Epithelial cell of prostate (primary cell): ENCODE data around the gene SIRPB2.
"Not testable (repeated sequence)": the region's sequence is repeated elsewhere in the genome, so short reads cannot be mapped to it uniquely, and the experiment has no call there.

Source experiments
- DNase-seq: peaks from one replicate; pipeline ENCODE4 v3.0.0-alpha.2; 2011; ENCODE audit warnings: low read depth, low spot score
- H3K27ac ChIP-seq: fragments of 450-650 bp; 2 replicates; pipeline ENCODE4 v1.5.1; 2017; ENCODE audit warnings: mild to moderate bottlenecking

Gene SIRPB2

GRCh38 chr20:1503564-1504227 is 12.5 kb upstream of the SIRPB2 start:
- H3K27ac ChIP-seq, result no peak overlapping the region

DNA sequence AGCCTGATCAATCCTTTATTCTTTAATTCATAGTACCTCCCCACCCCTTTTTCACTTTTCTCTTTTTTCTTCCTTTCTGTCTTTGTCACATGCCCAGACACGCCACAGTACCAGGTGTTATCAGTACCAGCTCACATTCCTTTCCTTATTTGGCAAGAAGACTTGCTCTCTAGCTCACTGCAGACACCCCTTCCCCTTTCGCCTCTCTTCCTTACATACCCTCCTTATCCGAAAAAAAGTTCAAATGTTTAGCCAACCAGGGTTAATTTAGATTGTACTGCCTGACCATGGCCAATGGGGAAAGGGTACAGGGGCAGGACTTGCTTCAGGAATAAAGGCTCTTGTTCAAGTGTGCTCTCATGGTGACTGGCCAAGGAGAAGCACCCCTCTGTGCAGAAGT is 9.3 kb upstream of the SIRPB2 start:
- H3K27ac ChIP-seq, result peak overlapping the region; percentile 98
- no peak for DNase-seq

More at GRCh38 chr20:1503564-1504227, 12.5 kb upstream of the SIRPB2 start:
- peak; percentile 76 for DNase-seq

DNA sequence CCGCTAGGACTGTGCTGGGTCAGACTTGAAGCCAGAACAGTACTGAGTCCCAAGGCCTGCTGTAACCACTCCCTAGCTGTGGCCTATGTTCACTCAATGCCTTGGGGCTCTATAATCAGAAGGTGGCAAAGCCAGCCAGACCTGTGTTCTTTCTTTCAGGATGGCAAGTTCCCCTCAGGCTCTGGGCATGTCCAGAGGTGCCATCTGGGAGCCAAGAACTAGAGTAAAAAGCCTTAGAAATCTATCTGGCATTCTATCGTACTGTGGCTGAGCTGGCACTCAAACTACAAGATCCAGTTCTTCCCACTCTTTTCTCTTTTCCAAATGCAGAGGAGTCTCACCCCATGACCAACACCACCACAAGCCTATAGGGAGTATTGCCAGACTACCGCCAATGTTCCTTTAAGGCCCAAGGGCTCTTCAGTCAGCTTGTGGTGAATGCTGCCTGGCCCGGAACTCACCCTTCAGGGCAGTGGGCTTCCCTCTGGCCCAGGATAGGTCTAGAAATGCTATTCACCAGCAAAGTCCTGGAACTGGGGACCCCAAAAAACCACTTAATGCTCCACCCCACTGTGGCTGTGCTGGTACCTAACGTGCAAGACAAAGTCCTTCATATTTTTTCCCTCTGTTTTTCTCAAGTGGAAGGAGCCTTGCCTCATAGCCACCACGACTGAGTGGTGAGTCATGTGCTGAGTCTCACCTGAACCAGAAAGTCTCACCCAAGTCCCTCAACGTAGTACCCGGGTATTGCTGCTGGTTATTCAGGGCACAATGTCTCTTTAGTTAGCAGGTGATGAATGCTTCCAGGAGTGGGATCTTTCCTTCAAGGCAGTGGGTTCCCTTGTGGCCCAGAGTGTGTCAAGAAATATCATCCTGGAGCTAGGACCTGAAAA is 8.6 kb upstream of the SIRPB2 start:
- DNase-seq, result peak; percentile 69
- peak overlapping the region; percentile 98 for H3K27ac ChIP-seq

- DNase-seq, H3K27ac ChIP-seq: not testable (repeated sequence)
Observed at GRCh38 chr20:1497371-1497770, 6.2 kb upstream of the SIRPB2 start.

DNA sequence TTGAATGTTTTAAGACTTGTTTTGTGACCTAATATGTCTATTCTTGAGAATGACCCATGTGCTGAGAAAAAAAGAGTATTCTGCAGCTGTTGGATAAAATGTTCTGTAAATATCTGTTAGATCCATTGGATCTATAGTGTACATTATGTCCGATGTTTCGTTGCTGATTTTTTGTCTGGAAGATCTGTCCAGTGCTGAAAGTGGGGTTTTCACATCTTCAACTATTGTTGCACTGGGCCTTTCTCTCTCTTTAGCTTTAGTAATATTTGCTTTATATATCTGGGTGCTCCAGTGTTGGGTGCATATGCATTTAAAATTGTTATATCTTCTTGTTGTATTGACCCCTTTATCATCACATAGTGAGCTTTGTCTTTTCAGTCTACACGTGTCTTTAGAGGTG is 5.7 kb upstream of the SIRPB2 start:
- no peak for DNase-seq
- H3K27ac ChIP-seq, result no peak overlapping the region

GRCh38 chr20:1494436-1494835 is 3.2 kb upstream of the SIRPB2 start:
- DNase-seq, result no peak
- H3K27ac ChIP-seq, result no peak overlapping the region

GRCh38 chr20:1493536-1493935 is 2.3 kb upstream of the SIRPB2 start:
- no peak for DNase-seq
- no peak overlapping the region for H3K27ac ChIP-seq

DNA sequence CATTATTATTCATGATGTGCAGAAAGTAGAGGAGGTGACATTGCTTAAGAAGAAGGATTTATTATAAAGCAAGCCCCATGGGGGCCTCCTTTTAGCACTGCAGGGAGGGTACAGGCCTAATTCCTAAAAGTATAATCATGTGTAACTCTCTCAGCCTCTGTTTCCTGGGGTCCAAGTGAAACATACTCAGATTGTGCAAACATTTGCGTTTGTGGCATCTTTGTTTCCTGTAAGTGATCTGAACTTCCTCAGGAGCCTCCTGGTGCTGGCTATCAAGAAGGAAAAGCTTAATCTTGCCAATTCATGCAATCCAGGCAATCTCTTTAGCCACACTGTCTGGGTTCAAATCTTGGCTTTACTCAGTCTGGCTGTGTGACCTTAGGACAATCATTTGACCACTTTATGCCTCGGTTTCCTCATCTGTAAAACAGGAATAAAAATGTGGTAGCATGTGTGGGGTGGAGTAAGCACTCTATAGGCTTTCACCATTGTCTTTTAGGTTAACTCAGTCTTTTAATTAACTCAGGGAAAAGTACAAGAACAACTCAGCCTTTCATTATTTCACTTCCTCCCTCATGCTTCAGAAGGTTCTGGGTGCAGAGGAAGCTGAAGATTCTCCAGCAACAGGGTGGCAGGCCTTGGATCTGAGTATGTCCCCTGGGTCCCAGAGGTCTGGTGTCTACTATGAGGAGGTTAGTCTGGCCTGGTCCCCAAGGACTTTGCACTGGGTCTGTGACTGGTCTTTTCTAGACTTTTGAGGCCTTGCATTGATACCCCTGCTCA is 831 bp upstream of the SIRPB2 start:
- no peak for DNase-seq
- H3K27ac ChIP-seq, result peak overlapping the region; percentile 16

DNA sequence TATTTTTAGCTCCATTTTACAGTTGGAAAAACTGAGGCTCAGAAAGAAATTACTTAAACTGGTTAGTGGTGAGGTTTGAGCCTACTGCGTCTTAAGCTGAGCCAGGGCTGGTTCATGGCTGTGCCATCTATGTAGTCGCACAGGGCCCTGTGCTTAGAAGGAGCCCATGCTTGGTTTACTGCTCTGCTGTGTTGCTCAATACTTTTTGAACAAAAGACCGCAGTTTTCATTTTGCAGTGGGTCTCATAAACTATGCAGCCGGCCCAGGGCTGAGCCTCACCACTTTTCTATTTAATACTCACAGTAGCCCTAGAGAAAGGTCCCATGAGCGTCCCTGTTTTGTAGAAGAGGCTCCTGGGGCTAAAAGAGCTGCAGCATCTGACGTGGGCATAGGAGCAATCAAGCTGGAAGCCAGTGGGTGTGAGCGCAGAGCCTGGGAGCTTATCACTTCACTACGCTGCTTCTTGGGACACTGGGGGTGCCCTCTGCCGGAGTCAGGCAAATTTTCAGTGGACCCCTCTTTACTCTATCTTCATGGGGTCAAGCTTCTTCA is 501 bp downstream of the SIRPB2 start:
- DNase-seq, result no peak
- peak overlapping the region; percentile 93 for H3K27ac ChIP-seq

GRCh38 chr20:1489764-1490436 is 1.3 kb downstream of the SIRPB2 start:
- peak overlapping the region; percentile 93 for H3K27ac ChIP-seq
- DNase-seq, result no peak

GRCh38 chr20:1489325-1489724 is 1.9 kb downstream of the SIRPB2 start:
- peak overlapping the region; percentile 93 for H3K27ac ChIP-seq
- no peak for DNase-seq

- no peak for DNase-seq
- H3K27ac ChIP-seq, result no peak overlapping the region
Observed at GRCh38 chr20:1486566-1486965, 4.7 kb downstream of the SIRPB2 start.

DNA sequence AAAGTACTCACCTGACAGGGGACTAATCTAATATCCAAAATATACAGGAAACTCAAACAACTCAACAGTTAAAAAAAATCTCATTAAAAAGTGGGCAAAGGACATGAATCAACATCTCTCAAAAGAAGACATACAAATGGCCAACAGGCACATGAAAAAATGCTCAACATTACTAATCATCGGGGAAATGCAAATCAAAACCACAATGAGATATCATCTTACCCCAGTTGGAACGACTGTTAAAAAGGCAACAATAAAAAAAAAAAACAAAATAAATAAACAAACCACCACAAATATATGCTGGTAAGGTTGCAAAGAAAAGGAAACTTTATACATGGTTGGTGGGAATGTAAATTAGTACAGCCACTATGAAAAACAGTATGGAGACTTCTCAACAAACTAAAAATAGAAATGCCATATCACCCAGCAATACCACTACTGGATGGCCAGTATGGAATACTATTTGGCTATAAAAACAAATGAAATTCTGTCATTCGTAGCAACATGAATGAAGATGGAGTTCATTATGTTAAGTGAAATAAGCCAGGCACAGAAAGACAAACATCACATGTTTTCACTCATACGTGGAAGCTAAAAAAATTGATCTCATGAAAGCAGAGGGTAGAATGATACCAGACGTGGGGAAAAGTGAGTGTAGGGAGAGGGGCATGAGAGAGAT is 6.6 kb downstream of the SIRPB2 start:
- DNase-seq, result no peak
- peak overlapping the region; percentile 59 for H3K27ac ChIP-seq

DNA sequence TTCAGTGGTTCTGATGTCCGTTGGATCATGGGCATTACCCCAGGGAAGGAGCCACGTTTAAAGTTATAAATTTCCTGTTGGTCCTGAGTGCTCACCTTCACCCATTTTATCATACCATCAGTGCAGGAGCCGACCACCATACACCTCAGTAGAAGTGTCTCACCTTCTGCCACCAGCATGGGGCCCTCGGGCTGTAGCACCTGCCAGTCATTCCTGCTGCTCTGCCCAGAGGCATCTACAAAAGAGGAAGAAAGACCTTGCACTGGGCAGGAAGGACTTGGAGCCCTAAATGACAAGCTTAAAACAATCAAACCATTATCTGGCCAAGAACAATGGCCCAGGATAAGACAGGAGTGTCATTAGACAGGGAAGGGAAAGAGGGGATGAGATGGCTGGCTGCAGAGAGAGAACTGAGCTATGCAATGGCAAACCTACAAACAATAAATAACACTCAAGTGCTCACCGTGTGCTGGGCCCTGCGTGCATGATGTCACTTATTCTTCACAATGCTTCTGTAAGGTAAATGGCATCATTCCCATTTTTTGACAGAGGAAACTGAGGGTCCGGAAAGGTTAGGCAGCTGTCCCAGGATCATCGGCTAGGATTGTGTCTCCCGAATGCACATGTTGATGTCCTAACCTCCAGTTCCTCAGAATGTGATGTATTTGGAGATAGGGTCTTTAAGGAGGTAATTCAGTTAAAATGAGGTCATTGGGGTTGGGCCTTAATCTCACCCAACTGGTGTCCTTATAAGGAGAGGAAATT is 11.2 kb downstream of the SIRPB2 start:
- no peak for DNase-seq
- peak overlapping the region; percentile 98 for H3K27ac ChIP-seq

- no peak for DNase-seq
- H3K27ac ChIP-seq, result peak overlapping the region; percentile 98
Observed at GRCh38 chr20:1478566-1478965, 12.7 kb downstream of the SIRPB2 start.

GRCh38 chr20:1477896-1478490 is 13.2 kb downstream of the SIRPB2 start:
- DNase-seq, result no peak
- H3K27ac ChIP-seq, result peak overlapping the region; percentile 98

- H3K27ac ChIP-seq, result peak overlapping the region; percentile 52
- peak; percentile 88 for DNase-seq
Observed at GRCh38 chr20:1474817-1475603, 16.2 kb downstream of the SIRPB2 start.
